NCI-H1694 (cell line): ENCODE results near the gene TMEM138.
"Not testable (repeated sequence)": the region's sequence is repeated elsewhere in the genome, so short reads cannot be mapped to it uniquely, and the experiment has no call there.

Experiments
- DNase-seq: peaks from one replicate; lab custom pipeline; 2025; lab: John Stamatoyannopoulos, UW

The TMEM138 gene

DNA sequence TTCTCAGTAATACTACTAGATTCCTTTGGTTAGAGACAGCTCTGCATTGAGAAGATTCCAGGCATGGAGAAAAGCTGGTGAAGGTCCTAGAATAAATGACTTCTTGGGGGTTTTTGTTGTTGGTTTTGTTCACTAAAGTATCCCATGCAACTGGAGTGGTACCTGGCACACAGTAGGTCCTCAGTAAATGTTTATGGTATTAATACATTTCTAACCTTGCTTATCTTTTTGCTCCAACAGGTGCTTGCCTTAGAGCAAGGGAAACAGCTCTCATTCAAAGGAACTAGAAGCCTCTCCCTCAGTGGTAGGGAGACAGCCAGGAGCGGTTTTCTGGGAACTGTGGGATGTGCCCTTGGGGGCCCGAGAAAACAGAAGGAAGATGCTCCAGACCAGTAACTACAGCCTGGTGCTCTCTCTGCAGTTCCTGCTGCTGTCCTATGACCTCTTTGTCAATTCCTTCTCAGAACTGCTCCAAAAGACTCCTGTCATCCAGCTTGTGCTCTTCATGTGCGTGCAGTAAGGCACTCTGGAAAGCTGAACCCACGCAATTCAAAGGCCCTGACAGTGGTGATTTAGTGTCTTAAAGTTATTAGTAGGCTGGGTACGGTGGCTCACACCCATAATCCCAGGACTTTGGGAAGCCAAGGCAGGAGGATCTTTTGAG is 2.0 kb downstream of the TMEM138 start:
- DNase-seq = no peak

GRCh38 chr11:61367406-61367805 is 5.2 kb downstream of the TMEM138 start:
- DNase-seq = no peak

DNA sequence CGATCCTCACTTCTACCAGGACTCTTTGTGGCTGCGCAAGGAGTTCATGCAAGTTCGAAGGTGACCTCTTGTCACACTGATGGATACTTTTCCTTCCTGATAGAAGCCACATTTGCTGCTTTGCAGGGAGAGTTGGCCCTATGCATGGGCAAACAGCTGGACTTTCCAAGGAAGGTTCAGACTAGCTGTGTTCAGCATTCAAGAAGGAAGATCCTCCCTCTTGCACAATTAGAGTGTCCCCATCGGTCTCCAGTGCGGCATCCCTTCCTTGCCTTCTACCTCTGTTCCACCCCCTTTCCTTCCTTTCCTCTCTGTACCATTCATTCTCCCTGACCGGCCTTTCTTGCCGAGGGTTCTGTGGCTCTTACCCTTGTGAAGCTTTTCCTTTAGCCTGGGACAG is 6.5 kb downstream of the TMEM138 start:
- no peak for DNase-seq

DNA sequence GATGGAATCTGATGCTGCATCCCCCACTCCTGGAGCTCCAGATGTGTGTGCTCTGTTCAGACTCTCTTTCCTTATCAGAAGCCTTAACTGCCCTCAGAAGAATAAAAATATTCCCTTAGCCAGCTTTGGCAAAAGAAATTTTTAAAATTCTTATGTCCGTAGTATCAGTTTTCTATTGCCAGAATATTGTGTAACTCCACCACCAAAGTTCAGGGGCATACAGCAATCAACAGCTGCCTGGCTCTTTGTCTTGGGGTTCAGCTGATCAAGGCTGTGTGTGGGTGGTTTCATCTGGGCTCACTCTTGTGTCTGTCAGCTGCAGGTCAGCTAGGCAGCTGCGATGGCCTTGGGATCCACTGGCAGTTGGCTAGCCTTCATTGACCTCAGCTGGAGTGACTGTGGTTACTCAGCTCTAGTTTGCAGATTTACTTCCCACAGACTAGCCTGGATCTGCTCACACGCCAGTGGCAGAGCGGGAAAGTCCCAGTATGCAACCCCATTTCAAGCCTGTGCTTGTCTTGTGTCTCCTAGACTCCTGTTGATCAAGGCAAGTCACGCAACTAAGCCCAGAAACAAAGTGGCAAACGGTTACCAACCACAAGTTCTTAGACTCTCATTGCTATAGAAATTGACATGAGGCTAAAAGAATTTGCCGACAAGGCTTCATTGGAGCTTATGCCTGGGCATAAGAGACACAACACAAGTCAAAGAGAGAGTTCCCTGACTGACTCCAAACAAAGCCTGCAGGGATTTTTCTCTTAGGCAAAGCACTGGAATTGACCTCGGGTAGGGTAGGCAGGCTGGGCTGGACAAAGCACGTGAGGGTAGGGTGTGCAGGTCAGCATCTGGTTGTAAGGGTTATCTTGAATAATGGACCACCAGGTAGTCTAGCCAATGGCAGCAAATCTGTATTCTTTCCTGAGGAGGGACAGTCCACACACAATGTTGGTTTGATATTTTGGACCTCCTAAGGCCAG is 7.5 kb downstream of the TMEM138 start:
- no peak for DNase-seq

GRCh38 chr11:61370349-61371005 is 8.3 kb downstream of the TMEM138 start:
- DNase-seq = no peak

DNA sequence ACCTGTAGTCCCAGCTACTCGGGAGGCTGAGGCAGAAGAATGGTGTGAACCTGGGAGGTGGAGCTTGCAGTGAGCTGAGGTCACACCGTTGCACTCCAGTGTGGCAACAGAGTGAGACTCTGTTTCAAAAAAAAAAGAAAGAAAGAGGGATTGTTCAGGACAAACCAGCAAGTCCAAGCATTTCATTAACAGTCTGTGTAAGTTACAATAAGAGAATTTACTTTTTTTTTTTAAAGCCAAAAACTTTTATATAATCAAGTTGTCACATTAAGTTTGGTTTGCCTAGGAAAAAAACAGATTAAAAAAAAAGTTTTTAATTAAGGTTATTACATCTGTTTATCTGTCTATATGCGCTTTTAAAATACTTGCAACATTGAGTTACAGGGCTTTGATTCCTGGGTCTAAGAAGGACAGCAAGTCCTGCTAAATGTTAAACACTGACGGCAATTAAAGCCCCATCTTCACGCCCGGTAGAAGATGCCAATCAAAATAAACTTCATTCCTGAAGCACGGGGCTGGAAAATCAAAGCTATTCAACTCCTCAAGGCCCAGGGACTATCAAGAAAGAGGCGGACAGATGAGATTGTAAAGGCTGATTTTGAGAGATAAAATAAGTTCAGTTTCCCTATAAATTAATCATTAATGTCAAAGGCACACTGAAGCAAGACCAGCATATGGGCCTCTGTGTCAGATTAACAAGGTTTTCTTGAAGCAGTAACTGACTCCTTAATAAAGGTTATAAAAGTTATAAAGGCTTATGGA is 10.7 kb downstream of the TMEM138 start:
- DNase-seq = no peak

DNA sequence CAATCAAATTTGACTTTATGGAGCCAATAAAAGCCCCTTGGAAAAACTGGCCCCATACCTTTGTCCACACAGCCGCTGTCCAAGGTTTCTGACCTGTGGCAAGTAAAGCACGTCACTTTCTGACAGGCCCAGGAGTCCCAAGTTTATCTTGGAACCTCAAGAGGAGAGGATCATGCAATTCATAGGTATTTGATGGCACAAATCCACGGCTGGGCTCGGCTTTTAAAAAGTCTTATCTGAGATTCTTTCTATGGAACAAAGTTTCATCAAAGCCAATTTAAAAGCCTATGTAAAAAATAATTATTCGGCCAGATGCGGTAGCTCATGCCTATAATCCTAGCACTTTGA is 13.6 kb downstream of the TMEM138 start:
- DNase-seq = no peak

- DNase-seq = no peak
These were observed 15.4 kb downstream of the TMEM138 start for GRCh38 chr11:61377461-61378160.

DNA sequence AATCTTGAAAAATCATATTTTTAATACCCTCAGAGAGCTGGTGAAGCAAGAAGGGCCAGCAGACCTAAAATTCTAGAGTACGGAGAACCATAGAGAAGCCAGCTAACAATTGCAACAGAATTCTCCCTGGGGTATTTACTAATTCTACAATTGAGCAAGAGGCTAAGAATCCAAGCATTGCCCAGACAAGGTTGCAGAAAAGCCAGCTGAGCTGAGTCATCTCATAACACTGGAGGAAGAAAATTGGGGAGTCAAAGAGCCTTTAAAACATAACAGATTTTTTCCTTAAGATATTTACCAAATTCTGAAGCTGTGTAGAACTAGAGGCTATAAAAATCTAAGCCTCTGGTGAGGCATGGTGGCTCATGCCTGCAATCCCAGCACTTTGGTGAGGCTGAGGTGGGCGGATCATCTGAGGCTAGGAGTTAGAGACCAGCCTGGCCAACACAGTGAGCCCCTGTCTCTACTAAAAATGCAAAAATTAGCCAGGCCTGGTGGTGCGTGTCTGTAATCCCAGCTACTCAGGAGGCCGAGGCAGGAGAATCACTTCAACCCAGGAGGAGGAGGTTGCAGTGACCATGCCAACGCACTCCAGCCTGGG is 16.6 kb downstream of the TMEM138 start:
- DNase-seq = no peak

DNA sequence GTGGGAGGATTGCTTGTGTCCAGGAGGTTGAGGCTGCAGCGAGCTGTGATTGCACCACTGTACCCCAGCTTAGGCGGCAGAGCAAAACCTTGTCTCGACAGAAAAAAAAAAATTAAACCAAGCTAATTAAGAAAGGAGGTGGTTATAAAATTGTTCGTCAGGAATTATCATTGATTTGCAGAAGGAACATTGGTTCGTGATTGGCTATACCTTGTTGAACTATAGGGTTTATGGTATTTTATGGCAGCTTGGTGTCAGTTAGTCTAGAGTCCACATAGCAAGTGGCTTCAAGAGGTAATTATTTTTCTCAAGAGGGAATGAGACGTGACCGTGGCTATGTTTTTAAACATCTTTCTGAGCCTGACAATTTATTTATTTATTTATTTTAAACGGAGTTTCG is 18.7 kb downstream of the TMEM138 start:
- no peak for DNase-seq

- not testable (repeated sequence) for DNase-seq
These were observed 21.7 kb downstream of the TMEM138 start for GRCh38 chr11:61383859-61384258.

GRCh38 chr11:61384271-61385242 is 22.4 kb downstream of the TMEM138 start:
- DNase-seq = no peak

DNA sequence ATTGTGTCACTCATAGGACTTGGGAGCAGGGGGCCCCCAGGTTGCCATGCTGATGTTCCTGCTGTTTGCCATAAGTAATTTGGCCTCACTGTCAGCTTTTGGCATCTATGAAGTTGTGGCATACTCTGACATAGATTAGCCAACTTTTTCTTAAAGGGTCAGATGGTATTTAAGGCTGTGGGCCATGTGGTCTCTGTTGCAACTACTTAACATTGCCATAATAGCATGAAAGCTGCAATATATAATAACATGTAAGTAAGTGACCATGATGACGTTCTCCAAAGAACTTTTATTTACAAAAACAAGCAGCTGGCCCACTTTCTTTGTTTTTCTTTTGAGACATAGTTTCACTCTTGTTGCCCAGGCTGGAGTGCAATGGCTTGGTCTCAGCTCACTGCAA is 28.0 kb downstream of the TMEM138 start:
- DNase-seq = no peak

GRCh38 chr11:61392981-61393595 is 30.9 kb downstream of the TMEM138 start:
- DNase-seq = no peak

GRCh38 chr11:61401173-61401572 is 39.0 kb downstream of the TMEM138 start:
- DNase-seq = no peak

DNA sequence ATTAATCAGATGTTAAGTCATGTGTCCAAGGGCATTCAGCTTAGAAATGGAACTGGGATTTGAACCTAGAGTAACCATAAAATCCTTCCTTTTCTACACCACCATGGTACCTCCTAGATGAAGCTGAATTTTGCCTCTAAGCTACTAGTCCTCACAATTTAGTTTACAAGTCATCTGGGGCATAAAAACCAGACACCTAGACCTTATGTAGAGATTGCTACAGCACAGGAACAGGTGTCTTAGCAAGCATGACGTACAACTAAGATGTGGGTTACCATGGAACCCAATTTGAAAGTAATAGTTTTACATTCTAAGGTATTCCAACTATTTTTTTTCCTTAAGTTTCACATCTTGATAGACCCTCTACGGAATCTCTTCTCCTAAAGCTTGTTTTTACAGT is 39.4 kb downstream of the TMEM138 start:
- no peak for DNase-seq

- no peak for DNase-seq
These were observed 41.5 kb downstream of the TMEM138 start for GRCh38 chr11:61403658-61404057.

- DNase-seq = no peak
These were observed 41.9 kb downstream of the TMEM138 start for GRCh38 chr11:61404103-61404502.

DNA sequence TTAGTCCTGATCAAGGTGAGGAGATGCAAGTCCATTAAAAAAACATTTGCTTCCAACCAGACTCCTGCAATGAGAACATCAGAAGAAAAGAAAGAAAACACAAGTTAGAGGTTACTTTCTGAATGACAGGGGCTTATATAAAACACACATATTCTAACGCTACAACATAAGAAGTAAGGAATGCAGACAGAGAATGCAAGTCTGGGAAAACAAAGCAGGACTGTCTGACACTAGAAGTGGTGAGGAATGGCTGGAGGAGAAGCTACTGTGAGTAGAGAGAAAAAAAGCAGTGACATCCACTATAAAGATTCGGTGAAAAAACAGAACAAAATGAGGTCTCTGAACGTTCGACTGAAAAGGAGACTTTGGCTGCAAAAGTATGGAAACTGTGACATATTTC is 42.5 kb downstream of the TMEM138 start:
- DNase-seq = no peak
